ENCODE measurements around the gene CPA2. TPM values are rescaled to one million over a fixed set of nuclear protein-coding genes. Genes with fewer than 3 reads are reported as not detected.
"Not testable (repeated sequence)": the region's sequence is repeated elsewhere in the genome, so short reads cannot be mapped to it uniquely, and the experiment has no call there.

Gene CPA2
- total and polyA plus RNA-seq, 7 donors: 0.92 to 3.0 (median 1.6) TPM; not detected in 4

DNA sequence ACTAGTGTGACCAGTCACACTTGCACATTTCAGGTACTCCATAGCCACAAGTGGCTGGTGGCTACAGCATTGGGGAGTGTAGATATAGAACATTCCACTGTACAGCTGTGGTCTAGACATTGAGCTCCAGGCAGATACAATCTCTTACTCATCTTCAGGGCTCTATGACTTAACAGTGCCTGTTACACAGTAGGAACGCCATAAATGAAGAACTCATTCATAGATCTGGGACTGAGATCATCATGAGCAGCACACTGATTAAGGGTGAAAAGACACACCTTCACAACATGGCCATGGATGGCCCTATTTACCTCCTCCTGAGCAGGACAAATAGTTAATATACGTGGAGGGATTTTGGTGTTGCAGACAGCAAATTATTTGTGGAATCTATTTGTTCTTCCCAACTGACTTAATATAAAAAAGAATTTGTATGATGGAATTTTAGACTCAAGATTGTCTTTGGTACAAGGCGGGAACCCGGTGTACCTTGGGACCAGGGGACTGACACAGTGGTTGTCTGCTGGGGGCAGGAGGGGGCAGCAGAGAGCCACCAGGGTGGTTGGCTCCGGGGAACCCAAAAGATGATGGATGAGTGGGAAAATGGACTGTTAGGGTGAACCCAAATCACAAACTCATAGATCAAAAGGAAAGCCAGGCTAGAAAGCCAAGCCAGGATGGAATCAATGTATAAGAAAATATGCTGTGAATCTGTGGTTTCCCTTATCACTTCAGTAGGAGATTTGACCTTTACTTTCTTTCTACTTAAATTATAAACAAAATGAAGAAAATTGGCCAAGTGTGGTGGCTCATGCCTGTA is 24.3 kb upstream of the CPA2 start:
- Histone ChIP-seq H3K4me3 (no peak overlapping the region), H3K27me3 (no peaks in the 10 kb centered on the region), H3K27ac (no peak overlapping the region), H3K36me3 (no peaks in the 10 kb centered on the region), H3K4me1 (no peaks in the 10 kb centered on the region), H3K9me3 (no peaks in the 10 kb centered on the region)
- no peak for TF ChIP-seq POLR2AphosphoS5 (IDR thresholded peaks at IDR 0.05)
- TF ChIP-seq, protein P1, sequence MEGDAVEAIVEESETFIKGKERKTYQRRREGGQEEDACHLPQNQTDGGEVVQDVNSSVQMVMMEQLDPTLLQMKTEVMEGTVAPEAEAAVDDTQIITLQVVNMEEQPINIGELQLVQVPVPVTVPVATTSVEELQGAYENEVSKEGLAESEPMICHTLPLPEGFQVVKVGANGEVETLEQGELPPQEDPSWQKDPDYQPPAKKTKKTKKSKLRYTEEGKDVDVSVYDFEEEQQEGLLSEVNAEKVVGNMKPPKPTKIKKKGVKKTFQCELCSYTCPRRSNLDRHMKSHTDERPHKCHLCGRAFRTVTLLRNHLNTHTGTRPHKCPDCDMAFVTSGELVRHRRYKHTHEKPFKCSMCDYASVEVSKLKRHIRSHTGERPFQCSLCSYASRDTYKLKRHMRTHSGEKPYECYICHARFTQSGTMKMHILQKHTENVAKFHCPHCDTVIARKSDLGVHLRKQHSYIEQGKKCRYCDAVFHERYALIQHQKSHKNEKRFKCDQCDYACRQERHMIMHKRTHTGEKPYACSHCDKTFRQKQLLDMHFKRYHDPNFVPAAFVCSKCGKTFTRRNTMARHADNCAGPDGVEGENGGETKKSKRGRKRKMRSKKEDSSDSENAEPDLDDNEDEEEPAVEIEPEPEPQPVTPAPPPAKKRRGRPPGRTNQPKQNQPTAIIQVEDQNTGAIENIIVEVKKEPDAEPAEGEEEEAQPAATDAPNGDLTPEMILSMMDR (IDR thresholded peaks at IDR 0.05): peak; percentile 35 to 70 (median 68)
- intact Hi-C loops (cut with DNase I): loop anchor here (10.0 kb wide), 1 partner anchor 482 kb away; no protein-coding TSS in a partner anchor
- 14 to 40% methylated on average over 5 of the region's 5 CpGs for WGBS, 2 donors
- no peak for DNase-seq

DNA sequence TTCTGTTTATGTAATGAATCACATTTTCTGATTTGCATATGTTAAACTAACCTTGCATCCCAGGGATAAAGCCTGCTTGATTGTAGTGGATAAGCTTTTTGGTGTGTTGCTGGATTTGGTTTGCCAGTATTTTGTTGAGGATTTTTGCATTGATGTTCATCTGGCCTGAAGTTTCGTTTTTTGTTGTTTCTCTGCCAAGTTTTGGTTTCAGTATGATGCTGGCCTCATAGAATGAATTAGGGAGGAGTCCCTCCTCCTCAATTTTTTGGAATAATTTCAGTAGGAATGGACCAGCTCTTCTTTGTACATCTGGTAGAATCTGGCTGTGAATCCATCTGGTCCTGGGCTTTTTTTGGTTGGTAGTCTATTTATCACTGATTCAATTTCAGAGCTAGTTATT is 23.2 kb upstream of the CPA2 start:
- H3K27me3 ChIP-seq, H3K4me3 ChIP-seq, H3K9me3 ChIP-seq, H3K27ac ChIP-seq, H3K36me3 ChIP-seq, DNase-seq, H3K4me1 ChIP-seq: not testable (repeated sequence)
- intact Hi-C loops (cut with DNase I): loop anchor here (10.0 kb wide), 1 partner anchor 481 kb away; no protein-coding TSS in a partner anchor
- 8 to 27% methylated on average over 1 of the region's 1 CpG for WGBS, 2 donors

DNA sequence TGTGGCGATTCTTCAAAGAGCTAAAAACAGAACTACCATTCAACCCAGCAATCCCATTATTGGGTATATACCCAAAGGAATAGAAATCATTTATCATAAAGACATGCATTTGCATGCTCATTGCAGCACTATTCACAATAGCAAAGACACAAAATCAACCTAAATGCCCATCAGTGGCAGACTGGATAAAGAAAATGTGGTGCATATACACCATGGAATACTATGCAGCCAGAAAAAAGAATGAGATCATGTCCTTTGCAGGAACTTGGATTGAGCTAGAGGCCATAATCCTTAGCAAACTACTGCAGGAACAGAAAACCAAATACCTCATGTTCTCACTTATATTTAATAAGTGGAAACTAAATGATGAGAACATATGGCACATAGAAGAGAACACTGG is 20.2 kb upstream of the CPA2 start:
- not testable (repeated sequence) for H3K27ac ChIP-seq, H3K4me3 ChIP-seq, DNase-seq, H3K36me3 ChIP-seq, H3K27me3 ChIP-seq, H3K9me3 ChIP-seq, H3K4me1 ChIP-seq
- 92 to 97% methylated on average over 1 of the region's 1 CpG for WGBS, 2 donors
- intact Hi-C loops (cut with DNase I): loop anchor here (10.0 kb wide), 1 partner anchor 478 kb away; no protein-coding TSS in a partner anchor

DNA sequence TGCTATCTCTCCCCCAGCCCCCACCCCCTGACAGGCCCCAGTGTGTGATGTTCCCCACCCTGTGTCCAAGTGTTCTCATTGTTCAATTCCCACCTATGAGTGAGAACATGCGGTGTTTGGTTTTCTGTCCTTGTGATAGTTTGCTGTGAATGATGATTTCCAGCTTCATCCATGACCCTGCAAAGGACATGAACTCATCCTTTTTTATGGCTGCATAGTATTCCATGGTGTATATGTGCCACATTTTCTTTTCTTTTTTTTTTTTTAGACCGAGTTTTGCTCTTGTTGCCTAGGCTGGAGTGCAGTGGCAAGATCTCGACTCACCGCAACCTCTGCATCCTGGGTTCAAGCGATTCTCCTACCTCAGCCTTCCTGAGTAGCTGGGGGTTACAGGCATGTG is 17.8 kb upstream of the CPA2 start:
- H3K9me3 ChIP-seq, H3K36me3 ChIP-seq, H3K4me3 ChIP-seq, DNase-seq, H3K27ac ChIP-seq, H3K27me3 ChIP-seq, H3K4me1 ChIP-seq: not testable (repeated sequence)
- intact Hi-C loops (cut with DNase I): loop anchor here (10.0 kb wide), 1 partner anchor 476 kb away; no protein-coding TSS in a partner anchor
- 95 to 96% methylated on average over 5 of the region's 5 CpGs for WGBS, 2 donors

DNA sequence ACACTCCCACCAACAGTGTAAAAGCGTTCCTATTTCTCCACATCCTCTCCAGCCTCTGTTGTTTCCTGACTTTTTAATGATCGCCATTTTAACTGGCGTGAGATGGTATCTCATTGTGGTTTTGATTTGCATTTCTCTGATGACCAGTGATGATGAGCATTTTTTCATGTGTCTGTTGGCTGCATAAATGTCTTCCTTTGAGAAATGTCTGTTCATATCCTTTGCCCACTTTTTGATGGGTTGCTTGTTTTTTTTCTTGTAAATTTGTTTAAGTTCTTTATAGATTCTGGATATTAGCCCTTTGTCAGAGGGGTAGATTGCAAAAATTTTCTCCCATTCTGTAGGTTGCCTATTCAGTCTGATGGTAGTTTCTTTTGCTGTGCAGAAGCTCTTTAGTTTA is 17.0 kb upstream of the CPA2 start:
- not testable (repeated sequence) for H3K9me3 ChIP-seq, H3K4me1 ChIP-seq, H3K27me3 ChIP-seq, DNase-seq, H3K4me3 ChIP-seq, H3K36me3 ChIP-seq, H3K27ac ChIP-seq
- intact Hi-C loops (cut with DNase I): loop anchor here (10.0 kb wide), 1 partner anchor 475 kb away; no protein-coding TSS in a partner anchor
- 92 to 96% methylated on average over 3 of the region's 3 CpGs for WGBS, 2 donors

DNA sequence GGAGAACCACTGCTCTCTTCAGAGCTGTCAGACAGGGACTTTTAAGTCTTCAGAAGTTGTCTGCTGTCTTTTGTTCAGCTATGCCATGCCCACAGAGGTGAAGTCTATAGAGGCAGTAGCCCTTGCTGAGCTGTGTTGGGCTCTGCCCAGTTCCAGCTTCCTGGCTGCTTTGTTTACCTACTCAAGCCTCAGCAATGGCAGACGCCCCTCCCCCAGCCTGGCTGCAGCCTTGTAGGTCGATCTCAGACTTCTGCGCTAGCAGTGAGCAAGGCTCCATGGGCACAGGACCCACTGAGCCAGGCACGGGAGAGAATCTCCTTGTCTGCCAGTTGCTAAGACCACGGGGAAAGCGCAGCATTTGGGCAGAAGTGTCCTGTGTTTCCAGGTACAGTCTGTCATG is 12.1 kb upstream of the CPA2 start:
- H3K36me3 ChIP-seq: no peaks in the 10 kb centered on the region
- WGBS, 2 donors: 78 to 87% methylated on average over 6 of the region's 6 CpGs
- H3K4me3 ChIP-seq: no peak overlapping the region
- no peak overlapping the region for H3K27ac ChIP-seq
- TF ChIP-seq, protein P1 (IDR thresholded peaks at IDR 0.05): no peak
- TF ChIP-seq POLR2AphosphoS5 (IDR thresholded peaks at IDR 0.05): no peak
- no peak for TF ChIP-seq EP300 (IDR thresholded peaks at IDR 0.05)
- TF ChIP-seq POLR2A (IDR thresholded peaks at IDR 0.05): no peak
- intact Hi-C loops (cut with DNase I): no loop called here
- H3K9me3 ChIP-seq: peaks cover 0 to 12% (median 5%) of the 10 kb centered on the region in 4 donors
- H3K27me3 ChIP-seq: no peaks in the 10 kb centered on the region
- no peaks in the 10 kb centered on the region for H3K4me1 ChIP-seq
- DNase-seq: no peak

DNA sequence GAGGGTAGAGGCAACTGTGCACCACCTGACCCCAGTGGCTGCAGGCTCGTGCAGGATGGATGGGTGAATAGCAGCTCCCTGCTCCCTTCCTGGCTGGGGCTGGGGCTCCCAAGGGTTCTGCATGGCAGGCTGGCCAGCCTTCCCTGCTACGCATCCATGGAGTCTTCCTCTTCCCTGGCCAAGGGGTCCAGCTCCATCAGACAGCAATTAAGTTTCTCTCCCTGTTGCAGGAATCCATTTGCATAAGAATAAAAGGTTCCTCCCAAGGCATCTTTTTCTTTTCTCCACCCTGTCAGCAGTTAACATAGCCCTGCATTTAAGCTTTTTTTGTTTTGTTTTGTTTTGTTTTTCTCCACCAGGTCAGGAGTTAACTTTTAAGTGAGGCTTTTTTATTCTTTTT is 10.0 kb upstream of the CPA2 start:
- Histone ChIP-seq H3K9me3 (peaks cover 0 to 12% (median 5%) of the 10 kb centered on the region in 4 donors), H3K27me3 (no peaks in the 10 kb centered on the region), H3K4me1 (no peaks in the 10 kb centered on the region), H3K27ac (no peak overlapping the region), H3K4me3 (no peak overlapping the region), H3K36me3 (no peaks in the 10 kb centered on the region)
- intact Hi-C loops (cut with DNase I): no loop called here
- TF ChIP-seq, protein P1 (IDR thresholded peaks at IDR 0.05): no peak
- TF ChIP-seq POLR2A (IDR thresholded peaks at IDR 0.05) (no peak), EP300 (IDR thresholded peaks at IDR 0.05) (no peak), POLR2AphosphoS5 (IDR thresholded peaks at IDR 0.05) (no peak)
- DNase-seq: no peak
- 80 to 86% methylated on average over 2 of the region's 2 CpGs for WGBS, 2 donors

Measured in sigmoid colon (tissue), 7 donors.